ENCODE results near the gene WAPL.

DNA sequence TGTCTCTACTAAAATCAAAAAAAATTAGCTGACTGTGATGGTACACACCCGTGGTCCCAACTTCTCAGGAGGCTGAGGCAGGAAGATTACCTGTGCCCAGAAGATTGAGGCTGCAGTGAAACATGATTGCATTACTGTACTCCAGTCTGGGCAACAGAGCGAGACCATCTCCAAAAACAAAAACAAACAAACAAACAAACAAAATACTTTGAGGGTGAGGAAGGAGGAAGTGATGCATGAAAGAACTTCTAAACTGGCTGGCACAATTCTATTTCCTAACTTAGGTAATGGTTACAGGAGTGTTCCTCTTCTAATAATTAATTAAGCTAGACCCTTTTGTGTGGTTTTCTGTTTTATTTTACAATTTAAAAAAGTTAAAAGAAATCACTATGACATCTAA, 15.5 kb downstream of the WAPL start:
- TF ChIP-seq CTCF (conservative IDR thresholded peaks at IDR 0.05; ENCODE audit: low read depth, low read length) = no peak
- TF ChIP-seq EZH2 (IDR thresholded peaks at IDR 0.05; ENCODE audit: borderline replicate concordance, low read depth, low read length, poor library complexity, severe bottlenecking) = no peak
